Measurements from ENCODE around the gene ACAT1. TPM values are rescaled to one million over a fixed set of nuclear protein-coding genes. Genes with fewer than 3 reads are reported as not detected.

Gene ACAT1
- total RNA-seq, 4 donors from 2014 or later = 47.6 to 94.4 (median 85.2) TPM

- intact Hi-C loops (cut with DNase I) = no loop called here
- H3K4me3 ChIP-seq = no peak overlapping the region
- H3K9me3 ChIP-seq = no peaks in the 10 kb centered on the region
- no peaks in the 10 kb centered on the region for H3K27me3 ChIP-seq
- WGBS, 2 donors = 92 to 97% methylated on average over 4 of the region's 4 CpGs
- TF ChIP-seq POLR2A (IDR thresholded peaks at IDR 0.05) = no peak
- TF ChIP-seq, protein P1, sequence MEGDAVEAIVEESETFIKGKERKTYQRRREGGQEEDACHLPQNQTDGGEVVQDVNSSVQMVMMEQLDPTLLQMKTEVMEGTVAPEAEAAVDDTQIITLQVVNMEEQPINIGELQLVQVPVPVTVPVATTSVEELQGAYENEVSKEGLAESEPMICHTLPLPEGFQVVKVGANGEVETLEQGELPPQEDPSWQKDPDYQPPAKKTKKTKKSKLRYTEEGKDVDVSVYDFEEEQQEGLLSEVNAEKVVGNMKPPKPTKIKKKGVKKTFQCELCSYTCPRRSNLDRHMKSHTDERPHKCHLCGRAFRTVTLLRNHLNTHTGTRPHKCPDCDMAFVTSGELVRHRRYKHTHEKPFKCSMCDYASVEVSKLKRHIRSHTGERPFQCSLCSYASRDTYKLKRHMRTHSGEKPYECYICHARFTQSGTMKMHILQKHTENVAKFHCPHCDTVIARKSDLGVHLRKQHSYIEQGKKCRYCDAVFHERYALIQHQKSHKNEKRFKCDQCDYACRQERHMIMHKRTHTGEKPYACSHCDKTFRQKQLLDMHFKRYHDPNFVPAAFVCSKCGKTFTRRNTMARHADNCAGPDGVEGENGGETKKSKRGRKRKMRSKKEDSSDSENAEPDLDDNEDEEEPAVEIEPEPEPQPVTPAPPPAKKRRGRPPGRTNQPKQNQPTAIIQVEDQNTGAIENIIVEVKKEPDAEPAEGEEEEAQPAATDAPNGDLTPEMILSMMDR (IDR thresholded peaks at IDR 0.05) = no peak
- no peaks in the 10 kb centered on the region for H3K4me1 ChIP-seq
- no peak overlapping the region for H3K27ac ChIP-seq
- DNase-seq = no peak
- peaks cover 0 to 86% (median 0%) of the 10 kb centered on the region in 3 donors for H3K36me3 ChIP-seq
Measured at GRCh38 chr11:108093128-108093904, 28.1 kb upstream of the ACAT1 start.

DNA sequence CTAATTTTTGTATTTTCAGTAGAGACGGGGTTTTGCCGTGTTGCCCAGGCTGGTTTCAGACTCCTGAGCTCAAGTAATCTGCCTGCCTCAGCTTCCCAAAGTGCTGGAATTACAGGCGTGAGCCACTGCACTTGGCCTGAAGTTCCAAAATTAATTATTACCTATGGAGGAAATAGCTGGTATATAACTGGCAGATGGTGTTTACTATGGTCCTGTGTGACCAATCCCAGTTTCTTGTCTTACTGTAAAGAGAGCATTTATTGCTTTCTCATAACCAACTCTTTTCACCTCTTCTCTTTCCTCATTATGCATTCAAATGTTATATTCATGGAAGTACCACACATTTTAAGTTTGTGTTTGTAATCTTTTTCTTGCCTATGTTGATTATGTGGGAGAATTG, 24.2 kb upstream of the ACAT1 start:
- no peak for TF ChIP-seq POLR2A (IDR thresholded peaks at IDR 0.05)
- TF ChIP-seq, protein P1 (IDR thresholded peaks at IDR 0.05) = no peak
- 100% methylated on average over 3 of the region's 3 CpGs for WGBS, 2 donors
- H3K36me3 ChIP-seq = peaks cover 0 to 86% (median 0%) of the 10 kb centered on the region in 3 donors

GRCh38 chr11:108101090-108101775, 20.1 kb upstream of the ACAT1 start:
- Histone ChIP-seq H3K9me3 (no peaks in the 10 kb centered on the region), H3K27ac (no peak overlapping the region), H3K36me3 (peaks cover 0 to 99% (median 0%) of the 10 kb centered on the region in 3 donors), H3K4me3 (no peak overlapping the region), H3K27me3 (no peaks in the 10 kb centered on the region), H3K4me1 (peaks cover 0 to 11% (median 0%) of the 10 kb centered on the region in 3 donors)
- TF ChIP-seq POLR2A (IDR thresholded peaks at IDR 0.05) = no peak
- TF ChIP-seq, protein P1 (IDR thresholded peaks at IDR 0.05) = no peak
- intact Hi-C loops (cut with DNase I) = no loop called here
- DNase-seq = no peak
- 78 to 90% methylated on average over 1 of the region's 1 CpG for WGBS, 2 donors

More for the DNA sequence above, 24.2 kb upstream of the ACAT1 start:
- no peak overlapping the region for H3K4me3 ChIP-seq
- no peak overlapping the region for H3K27ac ChIP-seq
- no peak for DNase-seq
- no peaks in the 10 kb centered on the region for H3K9me3 ChIP-seq
- peaks cover 0 to 11% (median 0%) of the 10 kb centered on the region in 3 donors for H3K4me1 ChIP-seq
- intact Hi-C loops (cut with DNase I) = no loop called here
- H3K27me3 ChIP-seq = no peaks in the 10 kb centered on the region

- no peak for DNase-seq
- Histone ChIP-seq H3K9me3 (no peaks in the 10 kb centered on the region), H3K36me3 (peaks cover 0 to 13% (median 0%) of the 10 kb centered on the region in 3 donors), H3K27ac (no peak overlapping the region), H3K27me3 (no peaks in the 10 kb centered on the region), H3K4me3 (no peak overlapping the region), H3K4me1 (peaks cover 10 to 14% (median 12%) of the 10 kb centered on the region in 3 donors)
- WGBS, 2 donors = 84 to 86% methylated on average over 4 of the region's 4 CpGs
- intact Hi-C loops (cut with DNase I) = loop anchor here (10.0 kb wide), 1 partner anchor 544 kb away; no protein-coding TSS in a partner anchor
- TF ChIP-seq POLR2A (IDR thresholded peaks at IDR 0.05) = no peak
- TF ChIP-seq, protein P1 (IDR thresholded peaks at IDR 0.05) = no peak
Measured at GRCh38 chr11:108111126-108111525, 10.2 kb upstream of the ACAT1 start.

GRCh38 chr11:108112057-108112456, 9.3 kb upstream of the ACAT1 start:
- 90 to 98% methylated on average over 2 of the region's 2 CpGs for WGBS, 2 donors
- intact Hi-C loops (cut with DNase I) = loop anchor here (10.0 kb wide), 1 partner anchor 543 kb away; no protein-coding TSS in a partner anchor

More at GRCh38 chr11:108112057-108112456, 9.3 kb upstream of the ACAT1 start:
- Histone ChIP-seq H3K27ac (no peak overlapping the region), H3K4me3 (no peak overlapping the region), H3K36me3 (peaks cover 0 to 7% (median 0%) of the 10 kb centered on the region in 3 donors), H3K4me1 (peaks cover 11 to 16% (median 12%) of the 10 kb centered on the region in 3 donors), H3K9me3 (no peaks in the 10 kb centered on the region), H3K27me3 (no peaks in the 10 kb centered on the region)
- TF ChIP-seq POLR2A (IDR thresholded peaks at IDR 0.05) = no peak
- TF ChIP-seq, protein P1 (IDR thresholded peaks at IDR 0.05) = no peak
- DNase-seq = no peak

Data from esophagus squamous epithelium (tissue), 5 donors.